Fibroblast of peridontal ligament (primary cell): ENCODE results near the gene ITGB1BP2.
"Not testable (repeated sequence)": the region's sequence is repeated elsewhere in the genome, so short reads cannot be mapped to it uniquely, and the experiment has no call there.

Experiments used
- DNase-seq: peaks from one replicate; pipeline ENCODE4 v3.0.0-alpha.2; 2010; ENCODE audit errors: extremely low read depth

Gene ITGB1BP2

DNA sequence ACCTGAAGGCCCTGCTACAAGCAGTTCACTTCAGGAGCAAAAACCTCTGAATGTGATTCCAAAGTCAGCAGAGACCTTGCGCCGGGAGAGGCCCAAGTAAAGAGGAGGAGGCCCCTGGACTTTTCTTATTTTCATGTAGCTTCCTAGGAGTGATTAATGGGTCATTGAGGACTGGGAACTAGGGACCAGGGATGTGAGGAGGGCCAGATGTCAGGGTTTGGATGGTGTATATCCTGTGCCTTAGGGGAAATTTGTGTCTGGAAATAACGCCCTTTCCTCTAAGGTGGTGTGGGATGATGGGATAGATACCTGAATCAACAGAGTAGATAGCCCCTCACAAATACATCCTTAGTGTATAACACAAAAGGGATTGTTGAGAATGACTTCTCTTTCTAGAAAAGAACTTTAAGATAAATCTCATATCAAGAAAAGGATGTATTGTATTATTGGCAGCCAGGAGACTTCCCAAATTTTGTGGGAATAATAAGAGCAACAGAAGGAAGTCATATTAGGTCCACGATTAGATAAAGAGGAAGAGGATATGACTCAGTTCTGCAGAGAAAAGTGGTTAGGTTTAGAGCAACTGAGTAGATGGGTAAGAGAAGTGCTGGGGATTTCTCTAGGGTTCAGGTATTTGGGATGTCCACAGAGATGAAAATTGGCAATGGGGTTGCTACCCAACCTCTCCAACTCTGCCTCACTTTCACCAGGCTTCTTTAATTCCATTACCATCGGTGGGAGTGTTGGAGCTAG is 1.1 kb downstream of the ITGB1BP2 start:
- no peak for DNase-seq

DNA sequence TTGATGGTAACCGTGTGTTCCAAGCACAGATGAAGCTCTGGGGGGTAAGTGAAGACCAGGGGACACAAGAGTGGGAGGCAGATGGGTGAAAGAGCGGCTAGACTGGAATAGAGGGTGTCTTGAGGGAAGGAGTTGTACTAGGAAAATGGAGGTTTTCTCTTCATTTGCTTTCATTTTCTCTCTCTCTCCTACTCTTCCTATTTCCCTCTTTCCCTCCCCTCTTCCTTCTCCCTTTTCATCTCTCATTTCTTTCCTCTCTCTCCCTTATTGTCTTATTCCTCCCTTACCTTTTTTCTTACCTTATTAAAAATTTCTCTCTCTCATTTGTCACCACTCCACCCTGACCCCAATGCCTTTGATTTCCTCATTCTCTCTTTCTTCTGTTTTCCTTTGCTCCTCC is 3.0 kb downstream of the ITGB1BP2 start:
- no peak for DNase-seq

- DNase-seq: peak; percentile 75
Measured at GRCh38 chrX:71315917-71316316, 14.4 kb downstream of the ITGB1BP2 start.

DNA sequence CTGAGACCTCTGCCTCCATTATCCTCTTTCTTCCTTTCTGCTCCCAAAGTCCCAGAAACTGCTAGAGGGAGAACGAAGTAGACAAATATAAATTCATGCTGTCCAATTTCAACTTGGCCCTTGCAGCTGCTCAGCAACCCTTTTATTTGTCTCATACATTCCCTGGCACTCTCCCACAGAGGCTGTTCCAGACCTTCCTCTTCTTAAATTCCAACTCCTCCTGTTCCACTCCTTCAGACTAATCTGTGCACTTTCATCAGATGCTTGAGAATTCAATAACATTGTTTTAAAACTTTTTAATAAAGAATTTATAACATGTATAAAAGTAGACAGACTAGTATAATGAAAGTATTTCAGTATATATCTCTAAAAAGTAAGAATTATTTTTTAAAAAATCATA is 15.4 kb downstream of the ITGB1BP2 start:
- DNase-seq: peak; percentile 45

GRCh38 chrX:71320126-71320525 is 18.6 kb downstream of the ITGB1BP2 start:
- DNase-seq: no peak

- DNase-seq: peak; percentile 8
Measured at GRCh38 chrX:71321731-71322130, 20.2 kb downstream of the ITGB1BP2 start.

DNA sequence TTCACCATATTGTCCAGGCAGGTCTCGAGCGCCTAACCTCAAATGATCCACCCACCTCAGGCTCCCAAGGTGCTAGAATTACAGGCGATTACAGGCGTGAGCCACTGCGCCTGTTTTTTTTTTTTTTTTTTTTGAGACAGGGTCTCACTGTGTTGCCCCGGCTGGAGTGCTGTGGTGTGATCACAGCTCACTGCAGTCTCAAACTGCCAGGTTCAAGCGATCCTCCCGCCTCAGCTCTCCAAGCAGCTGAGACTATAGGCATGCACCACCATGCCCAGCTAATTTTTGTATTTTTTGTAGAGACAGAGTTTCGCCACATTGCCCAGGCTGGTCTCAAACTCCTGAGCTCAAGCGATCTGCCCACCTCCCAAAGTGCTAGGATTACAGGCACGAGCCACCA is 22.9 kb downstream of the ITGB1BP2 start:
- not testable (repeated sequence) for DNase-seq

GRCh38 chrX:71326394-71326793 is 24.8 kb downstream of the ITGB1BP2 start:
- no peak for DNase-seq

DNA sequence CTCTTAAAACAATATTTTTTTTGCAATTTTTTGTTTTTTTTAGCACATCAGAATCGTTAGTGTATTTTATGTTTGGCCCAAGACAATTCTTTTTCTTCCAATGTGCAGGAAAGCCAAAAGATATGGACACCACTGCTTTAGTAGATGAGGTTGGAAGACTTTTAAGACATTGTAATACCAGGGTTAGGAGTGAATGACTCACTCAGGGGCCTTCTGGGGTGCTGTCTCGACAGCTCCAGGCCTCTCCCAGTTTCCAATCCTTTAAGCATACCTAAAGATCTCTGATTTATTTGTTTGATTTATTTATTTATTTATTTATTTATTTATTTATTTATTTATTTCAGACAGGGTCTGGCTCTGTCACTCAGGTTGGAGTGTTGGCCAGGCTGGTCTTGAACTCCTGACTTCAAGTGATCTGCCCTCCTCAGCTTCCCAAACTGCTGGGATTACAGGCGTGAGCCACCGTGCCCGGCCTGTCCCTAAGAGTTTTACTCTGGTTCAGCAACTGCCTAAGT is 47.7 kb downstream of the ITGB1BP2 start:
- DNase-seq: peak; percentile 6

GRCh38 chrX:71349867-71350266 is 48.3 kb downstream of the ITGB1BP2 start:
- not testable (repeated sequence) for DNase-seq

DNA sequence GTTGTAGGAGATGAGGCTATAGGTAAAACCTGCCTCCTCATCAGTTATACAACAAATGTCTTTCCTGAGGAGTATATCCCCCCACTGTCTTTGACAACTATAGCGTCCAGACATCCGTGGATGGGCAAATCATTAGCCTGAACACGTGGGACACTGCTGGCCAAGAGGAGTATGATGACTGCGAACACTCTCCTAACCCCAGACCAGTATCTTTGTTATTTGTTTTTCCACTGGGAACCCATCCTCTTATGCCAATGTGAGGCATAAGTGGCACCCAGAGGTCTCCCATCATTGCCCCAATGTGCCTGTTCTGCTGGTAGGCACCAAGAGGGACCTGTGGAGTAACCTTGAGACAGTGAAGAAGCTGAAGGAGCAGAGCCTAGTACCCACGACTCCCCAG is 50.9 kb downstream of the ITGB1BP2 start:
- DNase-seq: not testable (repeated sequence)
